ENCODE data around the gene ZBTB22. TPM values are rescaled to one million over a fixed set of nuclear protein-coding genes. Genes with fewer than 3 reads are reported as not detected.
"Not testable (repeated sequence)": the region's sequence is repeated elsewhere in the genome, so short reads cannot be mapped to it uniquely, and the experiment has no call there.

The ZBTB22 gene
- 18.2 TPM for polyA plus RNA-seq (2013, experiment 1 of 2)
- polyA plus RNA-seq (2013, experiment 2 of 2) = 17.1 TPM

- H3K23ac ChIP-seq (ENCODE audit: low read depth, low read length, poor library complexity) = peak within 1 kb of the TSS; percentile 19
- peak within 1 kb of the TSS; percentile 19 for H2AK5ac ChIP-seq (ENCODE audit: low read depth, low read length)
- peak within 1 kb of the TSS; percentile 66 for H3K18ac ChIP-seq (ENCODE audit: low read length)
- H2BK5ac ChIP-seq (ENCODE audit: low read length) = no peak within 1 kb of the TSS
- peaks cover 30 to 50% of the 10 kb centered on the region in 2 donors for H3K36me3 ChIP-seq (replicated peaks in 1 of 2; ENCODE audit: control insufficient read depth in 2 of 2, insufficient read depth in 2 of 2, low read length in 2 of 2)
- H3K4me2 ChIP-seq (ENCODE audit: insufficient read depth, low read length, poor library complexity, severe bottlenecking) = peak within 1 kb of the TSS; percentile 70
- no peak within 1 kb of the TSS for H2BK120ac ChIP-seq (ENCODE audit: low read depth, low read length)
- WGBS, 2 donors (ENCODE audit: extremely low coverage in 2 of 2, insufficient read length in 2 of 2, insufficient replicate concordance in 1 of 2) = no CpG with 5 or more reads among the region's 44 CpGs
- H2BK15ac ChIP-seq (ENCODE audit: low read length) = peak within 1 kb of the TSS; percentile 16
- H3K14ac ChIP-seq (ENCODE audit: low read length) = no peak within 1 kb of the TSS
- peaks cover 10% of the 10 kb centered on the region for H3K79me1 ChIP-seq (ENCODE audit: low read depth, low read length)
- peak within 1 kb of the TSS; percentile 75 for H2AFZ ChIP-seq (ENCODE audit: low read length)
- H4K91ac ChIP-seq (ENCODE audit: low read depth, low read length, poor library complexity) = no peak within 1 kb of the TSS
- H3K9ac ChIP-seq (ENCODE audit: low read depth, low read length, poor library complexity) = peak within 1 kb of the TSS; percentile 63
- peak within 1 kb of the TSS; percentile 53 to 87 for H3K4me3 ChIP-seq (ENCODE audit: low read length in 2 of 2)
- peak; percentile 100 for DNase-seq (ENCODE audit: low spot score)
- H4K8ac ChIP-seq (ENCODE audit: low read depth, low read length) = no peak within 1 kb of the TSS
- peaks cover 23 to 39% of the 10 kb centered on the region in 2 donors for H3K4me1 ChIP-seq (ENCODE audit: control insufficient read depth in 2 of 2, insufficient read depth in 1 of 2, low read depth in 1 of 2, low read length in 2 of 2)
- peaks cover 0 to 6% (median 0%) of the 10 kb centered on the region in 3 experiments for H3K27me3 ChIP-seq (ENCODE audit: control insufficient read depth in 3 of 3, insufficient read depth in 3 of 3, low read depth in 1 of 3, low read length in 3 of 3)
- no peak within 1 kb of the TSS for H3K4ac ChIP-seq (ENCODE audit: low read length)
- no peaks in the 10 kb centered on the region for H3K9me3 ChIP-seq (replicated peaks in 1 of 2; ENCODE audit: control insufficient read depth in 2 of 2, insufficient read depth in 1 of 2, low read depth in 1 of 2, low read length in 2 of 2)
- H2BK12ac ChIP-seq (ENCODE audit: low read length) = no peak within 1 kb of the TSS
- peak within 1 kb of the TSS; percentile 95 for H3K27ac ChIP-seq (replicated peaks; ENCODE audit: low read length)
Measured at GRCh38 chr6:33317669-33318425, at the start of gene ZBTB22. TSS of gene ZBTB22 (minus strand) at chr6:33317744. CDS start at chr6:33316916, 828 bp downstream.

GRCh38 chr6:33367009-33367714 is 49.6 kb upstream of the ZBTB22 start:
- H4K91ac ChIP-seq (ENCODE audit: low read depth, low read length, poor library complexity) = no peak overlapping the region
- no peak overlapping the region for H3K18ac ChIP-seq (ENCODE audit: low read length)
- H3K4ac ChIP-seq (ENCODE audit: low read length) = no peak overlapping the region
- peak overlapping the region; percentile 22 for H2BK12ac ChIP-seq (ENCODE audit: low read length)
- H3K9ac ChIP-seq (ENCODE audit: low read depth, low read length, poor library complexity) = no peak overlapping the region
- H4K8ac ChIP-seq (ENCODE audit: low read depth, low read length) = no peak overlapping the region
- H3K27ac ChIP-seq (replicated peaks; ENCODE audit: low read length) = no peak overlapping the region
- peaks cover 3 to 11% of the 10 kb centered on the region in 2 donors for H3K4me1 ChIP-seq (ENCODE audit: control insufficient read depth in 2 of 2, insufficient read depth in 1 of 2, low read depth in 1 of 2, low read length in 2 of 2)
- no peaks in the 10 kb centered on the region for H3K79me1 ChIP-seq (ENCODE audit: low read depth, low read length)
- no peak overlapping the region for H2BK15ac ChIP-seq (ENCODE audit: low read length)
- no peak for DNase-seq (ENCODE audit: low spot score)
- no peak overlapping the region for H3K14ac ChIP-seq (ENCODE audit: low read length)
- H3K4me3 ChIP-seq (ENCODE audit: low read length in 2 of 2) = no peak overlapping the region
- no peak overlapping the region for H2AFZ ChIP-seq (ENCODE audit: low read length)
- H3K4me2 ChIP-seq (ENCODE audit: insufficient read depth, low read length, poor library complexity, severe bottlenecking) = no peak overlapping the region
- no CpG with 5 or more reads among the region's 8 CpGs for WGBS, 2 donors (ENCODE audit: extremely low coverage in 2 of 2, insufficient read length in 2 of 2, insufficient replicate concordance in 1 of 2)
- H3K23ac ChIP-seq (ENCODE audit: low read depth, low read length, poor library complexity) = no peak overlapping the region
- no peak overlapping the region for H2BK5ac ChIP-seq (ENCODE audit: low read length)
- no peak overlapping the region for H2BK120ac ChIP-seq (ENCODE audit: low read depth, low read length)
- no peak overlapping the region for H2AK5ac ChIP-seq (ENCODE audit: low read depth, low read length)
- no peaks in the 10 kb centered on the region for H3K27me3 ChIP-seq (ENCODE audit: control insufficient read depth in 3 of 3, insufficient read depth in 3 of 3, low read depth in 1 of 3, low read length in 3 of 3)
- no peaks in the 10 kb centered on the region for H3K9me3 ChIP-seq (replicated peaks in 1 of 2; ENCODE audit: control insufficient read depth in 2 of 2, insufficient read depth in 1 of 2, low read depth in 1 of 2, low read length in 2 of 2)
- H3K36me3 ChIP-seq (replicated peaks in 1 of 2; ENCODE audit: control insufficient read depth in 2 of 2, insufficient read depth in 2 of 2, low read length in 2 of 2) = no peaks in the 10 kb centered on the region

GRCh38 chr6:33365206-33365971 is 47.8 kb upstream of the ZBTB22 start:
- not testable (repeated sequence) for H3K79me1 ChIP-seq (ENCODE audit: low read depth, low read length); H3K4ac ChIP-seq (ENCODE audit: low read length); H3K36me3 ChIP-seq (replicated peaks in 1 of 2; ENCODE audit: control insufficient read depth in 2 of 2, insufficient read depth in 2 of 2, low read length in 2 of 2); DNase-seq (ENCODE audit: low spot score); H3K27me3 ChIP-seq (ENCODE audit: control insufficient read depth in 3 of 3, insufficient read depth in 3 of 3, low read depth in 1 of 3, low read length in 3 of 3); H4K8ac ChIP-seq (ENCODE audit: low read depth, low read length); H3K9me3 ChIP-seq (replicated peaks in 1 of 2; ENCODE audit: control insufficient read depth in 2 of 2, insufficient read depth in 1 of 2, low read depth in 1 of 2, low read length in 2 of 2); H3K14ac ChIP-seq (ENCODE audit: low read length); H3K23ac ChIP-seq (ENCODE audit: low read depth, low read length, poor library complexity); H2BK15ac ChIP-seq (ENCODE audit: low read length); H3K4me2 ChIP-seq (ENCODE audit: insufficient read depth, low read length, poor library complexity, severe bottlenecking); H4K91ac ChIP-seq (ENCODE audit: low read depth, low read length, poor library complexity); H2BK120ac ChIP-seq (ENCODE audit: low read depth, low read length); H3K4me3 ChIP-seq (ENCODE audit: low read length in 2 of 2); H2BK12ac ChIP-seq (ENCODE audit: low read length); H3K27ac ChIP-seq (replicated peaks; ENCODE audit: low read length)
- WGBS, 2 donors (ENCODE audit: extremely low coverage in 2 of 2, insufficient read length in 2 of 2, insufficient replicate concordance in 1 of 2) = no CpG with 5 or more reads among the region's 10 CpGs
- peak overlapping the region; percentile 20 for H2BK5ac ChIP-seq (ENCODE audit: low read length)
- peak overlapping the region; percentile 55 for H3K9ac ChIP-seq (ENCODE audit: low read depth, low read length, poor library complexity)
- H3K4me1 ChIP-seq (ENCODE audit: control insufficient read depth in 2 of 2, insufficient read depth in 1 of 2, low read depth in 1 of 2, low read length in 2 of 2) = peaks cover 3 to 11% of the 10 kb centered on the region in 2 donors
- peak overlapping the region; percentile 52 for H2AK5ac ChIP-seq (ENCODE audit: low read depth, low read length)
- H2AFZ ChIP-seq (ENCODE audit: low read length) = peak overlapping the region; percentile 83
- peak overlapping the region; percentile 49 for H3K18ac ChIP-seq (ENCODE audit: low read length)

Data from neuronal stem cell (in vitro differentiated cells).